H1 (cell line): ENCODE measurements around the gene ZNF385D. TPM values are rescaled to one million over a fixed set of nuclear protein-coding genes. Genes with fewer than 3 reads are reported as not detected.

Experiments
- CTCF ChIA-PET: fragments of 300-600 bp; sonication (Branson Sonifier 250); formaldehyde crosslinking; loops from one replicate; lab custom pipeline; 2021; ENCODE audit not compliant: partially characterized antibody; lab: Charles Lee
- POLR2A ChIA-PET: fragments of 300-600 bp; sonication (Branson Sonifier 250); formaldehyde crosslinking; loops from one replicate; lab custom pipeline; 2021; ENCODE audit warnings: inconsistent platforms; ENCODE audit not compliant: partially characterized antibody; lab: Charles Lee
- DNase-seq, 2 experiments: peaks; one replicate each; pipeline versions ENCODE4 v3.0.0 to v3.0.0-alpha.2; 2010 to 2022; ENCODE audit warnings: low spot score in 2 of 2, low read depth in 1 of 2, mixed read lengths in 1 of 2
- FAIRE-seq: peaks from 2 replicates; lab custom pipeline; 2011; peaks lifted over from hg19 to GRCh38; lab: Jason Lieb, UNC
- H2AFZ ChIP-seq: 2 replicates; pipeline ENCODE4 v1.8.1; 2012; ENCODE audit warnings: low read length, inconsistent platforms
- H2AK5ac ChIP-seq: 2 replicates; pipeline ENCODE4 v1.6.1; 2013; ENCODE audit warnings: low read depth, low read length
- H2BK120ac ChIP-seq: replicated peaks from 2 replicates; pipeline ENCODE3; 2013; ENCODE audit warnings: low read depth, low read length, inconsistent platforms
- H2BK12ac ChIP-seq: 2 replicates; pipeline ENCODE4 v1.6.1; 2013; ENCODE audit warnings: low read depth, low read length
- H2BK15ac ChIP-seq: 2 replicates; pipeline ENCODE4 v1.6.1; 2013; ENCODE audit warnings: low read length
- H2BK20ac ChIP-seq: 2 replicates; pipeline ENCODE4 v1.6.1; 2013; ENCODE audit warnings: low read length
- H2BK5ac ChIP-seq: 2 replicates; pipeline ENCODE4 v1.6.1; 2013; ENCODE audit warnings: low read depth, low read length
- H3K14ac ChIP-seq: 2 replicates; pipeline ENCODE4 v1.6.1; 2013; ENCODE audit warnings: inconsistent platforms; ENCODE audit not compliant: insufficient read length
- H3K18ac ChIP-seq: 2 replicates; pipeline ENCODE4 v1.6.1; 2013; ENCODE audit warnings: low read length; ENCODE audit errors: extremely low read depth
- H3K23ac ChIP-seq: 2 replicates; pipeline ENCODE4 v1.6.1; 2013; ENCODE audit warnings: inconsistent platforms; ENCODE audit not compliant: insufficient read length
- H3K23me2 ChIP-seq: 2 replicates; pipeline ENCODE4 v1.6.1; 2013; ENCODE audit warnings: low read depth, low read length
- H3K27ac ChIP-seq: 2 replicates; pipeline ENCODE4 v1.6.1; 2011; ENCODE audit warnings: low read depth, low read length, inconsistent platforms
- H3K27me3 ChIP-seq, 4 experiments: replicated peaks in 1 of 4; 1 replicate in 1 of 4; 2 replicates in 3 of 4; pipeline versions ENCODE4 v1.6.1 to v1.8.1; 2011 to 2013; ENCODE audit warnings: low read length in 3 of 4, mild to moderate bottlenecking in 3 of 4, inconsistent platforms in 2 of 4, mixed read lengths in 2 of 4, moderate library complexity in 1 of 4; ENCODE audit not compliant: control insufficient read depth in 3 of 4, insufficient read depth in 3 of 4; ENCODE audit errors: extremely low read depth in 1 of 4
- H3K36me3 ChIP-seq, 4 experiments: 2 replicates each; pipeline versions ENCODE4 v1.6.1 to v1.8.1; 2011 to 2013; ENCODE audit warnings: mild to moderate bottlenecking in 4 of 4, low read length in 3 of 4, moderate library complexity in 2 of 4, control low read depth in 1 of 4, inconsistent platforms in 1 of 4; ENCODE audit not compliant: insufficient read depth in 4 of 4, control insufficient read depth in 2 of 4
- H3K4ac ChIP-seq: replicated peaks from 2 replicates; pipeline ENCODE3; 2013; ENCODE audit warnings: low read length, low read depth, mixed read lengths, inconsistent platforms; ENCODE audit not compliant: insufficient read length
- H3K4me1 ChIP-seq, 4 experiments: replicated peaks in 1 of 4; 1 replicate in 1 of 4; 2 replicates in 3 of 4; pipeline versions ENCODE4 v1.6.1 to v1.8.1; 2011 to 2013; ENCODE audit warnings: low read length in 3 of 4, inconsistent platforms in 2 of 4, mixed read lengths in 1 of 4; ENCODE audit not compliant: insufficient read depth in 4 of 4, control insufficient read depth in 3 of 4
- H3K4me2 ChIP-seq, 2 experiments: 2 replicates each; pipeline versions ENCODE4 v1.6.1 to v1.8.1; 2011 to 2013; ENCODE audit warnings: low read depth in 2 of 2, low read length in 2 of 2, control low read depth in 1 of 2, inconsistent platforms in 1 of 2, mild to moderate bottlenecking in 1 of 2; ENCODE audit not compliant: insufficient read depth in 1 of 2
- H3K4me3 ChIP-seq, 4 experiments: fragments of 200-600, 300-600 bp in 1 of 4; sonication (generic), shearing (Covaris generic), sonication (Bioruptor Twin) in 1 of 4; 2 replicates each; pipeline versions ENCODE4 v1.5.1 to v1.8.1; 2011 to 2016; ENCODE audit warnings: low read length in 4 of 4, low read depth in 3 of 4, control low read depth in 2 of 4, inconsistent platforms in 2 of 4, mild to moderate bottlenecking in 2 of 4, mixed read lengths in 1 of 4, moderate library complexity in 1 of 4; ENCODE audit not compliant: insufficient read depth in 2 of 4; ENCODE audit errors: extremely low read depth in 1 of 4
- H3K56ac ChIP-seq: replicated peaks from 2 replicates; pipeline ENCODE3; 2013; ENCODE audit warnings: low read depth, mild to moderate bottlenecking, mixed read lengths, low read length, inconsistent platforms; ENCODE audit not compliant: insufficient read length
- H3K79me1 ChIP-seq: 2 replicates; pipeline ENCODE4 v1.6.1; 2013; ENCODE audit warnings: low read depth, low read length, control low read depth
- H3K79me2 ChIP-seq, 2 experiments: 2 replicates each; pipeline versions ENCODE4 v1.6.1 to v1.8.1; 2012 to 2013; ENCODE audit warnings: low read length in 2 of 2, mild to moderate bottlenecking in 2 of 2, inconsistent platforms in 1 of 2; ENCODE audit not compliant: insufficient read depth in 2 of 2, control insufficient read depth in 1 of 2
- H3K9ac ChIP-seq, 4 experiments: replicated peaks in 1 of 4; 1 replicate in 1 of 4; 2 replicates in 3 of 4; pipeline versions ENCODE4 v1.6.1 to v1.8.1; 2011 to 2013; ENCODE audit warnings: low read depth in 3 of 4, low read length in 3 of 4, control low read depth in 2 of 4, mild to moderate bottlenecking in 2 of 4, moderate library complexity in 2 of 4, inconsistent platforms in 1 of 4; ENCODE audit errors: extremely low read depth in 1 of 4
- H3K9me3 ChIP-seq, 2 experiments: 2 replicates each; pipeline versions ENCODE4 v1.6.1 to v1.8.1; 2012 to 2013; ENCODE audit warnings: mild to moderate bottlenecking in 2 of 2, moderate library complexity in 2 of 2, control low read depth in 1 of 2, inconsistent platforms in 1 of 2, low read depth in 1 of 2, low read length in 1 of 2, mixed read lengths in 1 of 2; ENCODE audit not compliant: insufficient read depth in 2 of 2
- H4K20me1 ChIP-seq, 2 experiments: replicated peaks in 1 of 2; 2 replicates each; pipeline versions ENCODE3 to v1.8.1; 2011 to 2013; ENCODE audit warnings: inconsistent platforms in 2 of 2, low read length in 2 of 2, mild to moderate bottlenecking in 1 of 2; ENCODE audit not compliant: insufficient read depth in 2 of 2, control insufficient read depth in 1 of 2
- H4K5ac ChIP-seq: 2 replicates; pipeline ENCODE4 v1.6.1; 2013; ENCODE audit warnings: low read length, low read depth, mixed read lengths, inconsistent platforms; ENCODE audit not compliant: insufficient read length
- H4K8ac ChIP-seq: 2 replicates; pipeline ENCODE4 v1.8.0; 2013; ENCODE audit warnings: mild to moderate bottlenecking, moderate library complexity, low read length, inconsistent platforms; ENCODE audit not compliant: insufficient read depth; ENCODE audit errors: extremely low read depth
- H4K91ac ChIP-seq: replicated peaks from 2 replicates; pipeline ENCODE3; 2013; ENCODE audit warnings: low read length, mixed read lengths, inconsistent platforms; ENCODE audit not compliant: insufficient read length
- CBX5 ChIP-seq: fragments of 300-800, 300-1000 bp; sonication (generic); IDR thresholded peaks from 2 replicates; pipeline ENCODE4 v1.7.1; 2016; ENCODE audit warnings: antibody characterized with exemption, low read length, low read depth
- CHD1 ChIP-seq: IDR thresholded peaks from 2 replicates; pipeline ENCODE4 v1.6.1; 2012; ENCODE audit warnings: low read depth, low read length, improper control_type of control experiment
- CREB1 ChIP-seq: IDR thresholded peaks from 2 replicates; pipeline ENCODE4 v1.6.1; 2012; ENCODE audit warnings: inconsistent platforms
- FOSL1 ChIP-seq: IDR thresholded peaks from 2 replicates; pipeline ENCODE4 v1.6.1; 2011; ENCODE audit warnings: mild to moderate bottlenecking, low read depth, low read length, moderate library complexity; ENCODE audit not compliant: insufficient read depth
- KDM4A ChIP-seq: IDR thresholded peaks from one replicate; pipeline ENCODE4 v1.7.1; 2012; ENCODE audit warnings: low read depth, mild to moderate bottlenecking, moderate library complexity, low read length, inconsistent platforms; ENCODE audit not compliant: severe bottlenecking
- MAX ChIP-seq: IDR thresholded peaks from 2 replicates; pipeline ENCODE4 v1.6.1; 2012; ENCODE audit warnings: inconsistent platforms
- PHF8 ChIP-seq: fragments of 200-600 bp; sonication (generic); conservative IDR thresholded peaks from 2 replicates; pipeline ENCODE4 v1.7.1; 2012; ENCODE audit warnings: low read depth, mild to moderate bottlenecking, inconsistent platforms, low read length, moderate library complexity
- SIN3A ChIP-seq, 2 experiments: IDR thresholded peaks in 1 of 2; conservative IDR thresholded peaks in 1 of 2; 2 replicates each; pipeline ENCODE4 v1.6.1; 2011 to 2012; ENCODE audit warnings: low read length in 2 of 2, improper control_type of control experiment in 1 of 2, low read depth in 1 of 2, mild to moderate bottlenecking in 1 of 2
- SP2 ChIP-seq: IDR thresholded peaks from 2 replicates; pipeline ENCODE4 v1.6.1; 2012; ENCODE audit warnings: mild to moderate bottlenecking, low read length, inconsistent platforms
- SP4 ChIP-seq: IDR thresholded peaks from 2 replicates; pipeline ENCODE4 v1.6.1; 2012; ENCODE audit warnings: low read length, inconsistent platforms
- TAF1 ChIP-seq: IDR thresholded peaks from 2 replicates; pipeline ENCODE4 v1.6.1; 2011; ENCODE audit warnings: mild to moderate bottlenecking, low read depth, low read length
- TAF7 ChIP-seq: optimal IDR thresholded peaks from 2 replicates; pipeline ENCODE3; 2011; ENCODE audit warnings: low read depth, mild to moderate bottlenecking, inconsistent platforms, low read length, moderate library complexity, borderline replicate concordance
- TCF12 ChIP-seq: IDR thresholded peaks from 2 replicates; pipeline ENCODE4 v1.6.1; 2011; ENCODE audit warnings: low read depth, mild to moderate bottlenecking, low read length
- WGBS, 2 experiments: shearing (Covaris generic) in 1 of 2; methylation state at CpG; one replicate each; pipeline versions ENCODE4 v1.1.6 to v1.1.7; 2013 to 2015; ENCODE audit warnings: low lambda C conversion rate in 2 of 2, mixed read lengths in 2 of 2, inconsistent platforms in 1 of 2, low coverage in 1 of 2, missing lambda C conversion rate in 1 of 2; ENCODE audit not compliant: insufficient replicate concordance in 2 of 2, insufficient coverage in 1 of 2, insufficient read length in 1 of 2; ENCODE audit errors: extremely low coverage in 1 of 2, missing lambda C conversion rate in 1 of 2; 5-methylcytosine and 5-hydroxymethylcytosine counted together
- polyA plus RNA-seq, 7 experiments: library from polyadenylated mRNA; depleted of rRNA in 3 of 7; stranded (reverse) in 5 of 7; unstranded in 2 of 7; fragments of >200 nt in 5 of 7; fragments of 200-250 nt in 2 of 7; gene quantifications; 1 replicate in 5 of 7; 2 replicates in 1 of 7; 4 replicates in 1 of 7; pipeline versions ENCODE4 v1.2.1 to v1.2.3, GENCODE V29; 2011 to 2013; ENCODE audit warnings: missing spikeins in 2 of 7, mixed read lengths in 2 of 7
- total RNA-seq: library from RNA; stranded (reverse); fragmentation: NEBNext Ultra II Directional; extraction: Animal tissue kit (Norgen Biotek cat#: 25700); gene quantifications from 2 replicates; pipeline ENCODE4 v1.2.1, GENCODE V29; 2021
- TF ChIP-seq, protein P1 (sequence below): IDR thresholded peaks from 2 replicates; pipeline ENCODE4 v1.6.1; 2011; ENCODE audit warnings: low read depth, mild to moderate bottlenecking, low read length; ENCODE audit not compliant: insufficient read depth

ZNF385D gene
- total and polyA plus RNA-seq, 2 of the 8 experiments (the other 6 are each of a cell fraction or from before 2014, with no cell fraction given) = 5.9 to 10.8 TPM

GRCh38 chr3:21664996-21665395 lies 86.0 kb downstream of the ZNF385D start:
- no peak overlapping the region for H2BK15ac ChIP-seq
- H3K79me1 ChIP-seq = no peaks in the 10 kb centered on the region
- H4K5ac ChIP-seq = no peak overlapping the region
- H3K23ac ChIP-seq = no peak overlapping the region
- H4K91ac ChIP-seq = peak overlapping the region; percentile 31
- no peak overlapping the region for H3K9ac ChIP-seq
- 97% methylated on average over 3 of the region's 3 CpGs; no CpG with 5 or more reads in 1 of the 2 experiments for WGBS, 2 experiments
- H3K27me3 ChIP-seq = no peaks in the 10 kb centered on the region
- DNase-seq (no peak), FAIRE-seq (no peak)
- 0 out of 2 replicates have a peak overlapping the region, but pooled peaks have one; percentile 13 for H3K27ac ChIP-seq
- 0 out of 2 replicates have a peak overlapping the region, but pooled peaks have one; percentile 30 for H2BK5ac ChIP-seq
- peak overlapping the region; percentile 44 to 57; a peak in 2 of 4 replicates for H3K4me2 ChIP-seq
- ChIA-PET CTCF (no interaction called here), POLR2A (interaction anchor here (0.6 kb wide), 1 partner anchor 16 kb away, joined by 3 read pairs; no protein-coding TSS in a partner anchor)
- H3K56ac ChIP-seq = no peak overlapping the region
- H3K9me3 ChIP-seq = no peaks in the 10 kb centered on the region
- H3K4me3 ChIP-seq = no peak overlapping the region
- peak overlapping the region; percentile 28; the same call in 1 of the 2 replicates for H3K18ac ChIP-seq
- H3K79me2 ChIP-seq = no peaks in the 10 kb centered on the region; a peak in 1 of 4 replicates
- H2BK120ac ChIP-seq = no peak overlapping the region
- H3K23me2 ChIP-seq = no peaks in the 10 kb centered on the region
- no peaks in the 10 kb centered on the region for H4K20me1 ChIP-seq
- H3K36me3 ChIP-seq = no peaks in the 10 kb centered on the region
- peak overlapping the region; percentile 56; the same call in 1 of the 2 replicates for H2BK20ac ChIP-seq
- H2BK12ac ChIP-seq = peak overlapping the region; percentile 45; the same call in 1 of the 2 replicates
- H3K14ac ChIP-seq = no peak overlapping the region
- no peak overlapping the region for H3K4ac ChIP-seq
- peaks cover 0 to 17% (median 9%) of the 10 kb centered on the region in 4 experiments; a peak in 6 of 7 replicates for H3K4me1 ChIP-seq
- H4K8ac ChIP-seq = no peak overlapping the region
- H2AK5ac ChIP-seq = no peak overlapping the region; the same call in 1 of the 2 replicates
- no peak overlapping the region for H2AFZ ChIP-seq
- no peak for TF ChIP-seq CHD1
- no peak for TF ChIP-seq CBX5
- no peak for TF ChIP-seq SP2
- TF ChIP-seq KDM4A = no peak
- no peak for TF ChIP-seq TCF12
- TF ChIP-seq, protein P1, sequence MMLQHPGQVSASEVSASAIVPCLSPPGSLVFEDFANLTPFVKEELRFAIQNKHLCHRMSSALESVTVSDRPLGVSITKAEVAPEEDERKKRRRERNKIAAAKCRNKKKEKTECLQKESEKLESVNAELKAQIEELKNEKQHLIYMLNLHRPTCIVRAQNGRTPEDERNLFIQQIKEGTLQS = no peak
- TF ChIP-seq FOSL1 = no peak
- no peak for TF ChIP-seq SIN3A (conservative IDR thresholded peaks at IDR 0.05 in 1 of 2, IDR thresholded peaks at IDR 0.05 in 1 of 2; ENCODE audit: low read depth in 1 of 2, low read length in 2 of 2)
- TF ChIP-seq TAF1 = no peak
- no peak for TF ChIP-seq PHF8
- TF ChIP-seq TAF7 = no peak
- TF ChIP-seq SP4 = no peak
- no peak for TF ChIP-seq CREB1
- TF ChIP-seq MAX = no peak
